Measurements from ENCODE around the gene PLCH1.

The PLCH1 gene

DNA sequence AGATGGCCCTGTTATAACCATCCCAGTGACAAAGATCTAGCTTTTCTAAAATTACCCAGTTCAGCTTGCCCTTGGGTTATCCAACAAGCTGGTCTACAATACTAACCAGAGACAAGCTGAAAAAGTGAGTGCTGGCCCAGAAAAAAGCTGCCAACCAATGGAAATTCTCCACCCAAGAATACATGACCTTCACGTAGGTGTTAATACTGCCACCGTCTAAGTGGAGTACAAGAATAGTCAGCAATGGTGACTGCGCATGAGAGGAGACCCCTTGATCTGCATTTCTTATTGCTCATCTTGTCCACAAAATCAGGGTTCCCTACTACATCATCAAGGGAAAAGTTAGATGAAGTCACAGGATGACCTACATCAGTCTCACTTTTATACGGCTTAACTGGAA, 15.8 kb upstream of the PLCH1 start:
- no peaks in the 10 kb centered on the region for H3K9me3 ChIP-seq (ENCODE audit: control insufficient read depth, insufficient read depth, low read length)

DNA sequence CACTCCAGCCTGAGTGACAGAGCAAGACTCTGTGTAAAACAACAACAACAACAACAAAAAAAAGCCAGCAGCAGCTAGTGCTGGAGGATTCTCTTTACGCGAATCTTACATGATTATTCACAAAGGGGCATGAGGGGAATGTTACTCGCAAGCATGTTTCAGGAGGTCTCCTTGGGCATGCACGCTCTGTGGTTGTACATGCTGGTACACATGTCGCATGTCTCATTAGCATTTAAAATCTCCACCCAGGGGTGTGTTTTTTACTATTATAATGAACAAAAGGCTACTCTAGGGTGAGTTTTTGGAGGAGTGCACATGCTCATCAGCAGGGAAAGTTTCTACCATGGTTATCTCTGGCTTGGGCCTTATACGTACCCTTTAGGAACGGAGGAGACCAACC, 12.7 kb upstream of the PLCH1 start:
- no peaks in the 10 kb centered on the region for H3K79me2 ChIP-seq (ENCODE audit: control insufficient read depth, low read length)
- H3K9me3 ChIP-seq (ENCODE audit: control insufficient read depth, insufficient read depth, low read length) = no peaks in the 10 kb centered on the region
- H3K27me3 ChIP-seq (ENCODE audit: control insufficient read depth, low read length) = no peaks in the 10 kb centered on the region
- TF ChIP-seq, protein P1, sequence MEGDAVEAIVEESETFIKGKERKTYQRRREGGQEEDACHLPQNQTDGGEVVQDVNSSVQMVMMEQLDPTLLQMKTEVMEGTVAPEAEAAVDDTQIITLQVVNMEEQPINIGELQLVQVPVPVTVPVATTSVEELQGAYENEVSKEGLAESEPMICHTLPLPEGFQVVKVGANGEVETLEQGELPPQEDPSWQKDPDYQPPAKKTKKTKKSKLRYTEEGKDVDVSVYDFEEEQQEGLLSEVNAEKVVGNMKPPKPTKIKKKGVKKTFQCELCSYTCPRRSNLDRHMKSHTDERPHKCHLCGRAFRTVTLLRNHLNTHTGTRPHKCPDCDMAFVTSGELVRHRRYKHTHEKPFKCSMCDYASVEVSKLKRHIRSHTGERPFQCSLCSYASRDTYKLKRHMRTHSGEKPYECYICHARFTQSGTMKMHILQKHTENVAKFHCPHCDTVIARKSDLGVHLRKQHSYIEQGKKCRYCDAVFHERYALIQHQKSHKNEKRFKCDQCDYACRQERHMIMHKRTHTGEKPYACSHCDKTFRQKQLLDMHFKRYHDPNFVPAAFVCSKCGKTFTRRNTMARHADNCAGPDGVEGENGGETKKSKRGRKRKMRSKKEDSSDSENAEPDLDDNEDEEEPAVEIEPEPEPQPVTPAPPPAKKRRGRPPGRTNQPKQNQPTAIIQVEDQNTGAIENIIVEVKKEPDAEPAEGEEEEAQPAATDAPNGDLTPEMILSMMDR (IDR thresholded peaks at IDR 0.05; ENCODE audit: low read depth, low read length, poor library complexity, severe bottlenecking) = no peak
- no peak for TF ChIP-seq EZH2phosphoT487 (IDR thresholded peaks at IDR 0.05; ENCODE audit: borderline replicate concordance, low read length)
- no peak overlapping the region for H3K4me2 ChIP-seq (ENCODE audit: low read length)
- H3K9me2 ChIP-seq (replicated peaks; ENCODE audit: control insufficient read depth, low read length) = no peaks in the 10 kb centered on the region
- no peak overlapping the region for H3K27ac ChIP-seq (ENCODE audit: low read depth, low read length)
- no peaks in the 10 kb centered on the region for H3F3A ChIP-seq (ENCODE audit: control insufficient read depth, insufficient read depth)
- H4K20me1 ChIP-seq (ENCODE audit: control insufficient read depth, insufficient read depth, low read depth, low read length) = no peaks in the 10 kb centered on the region
- no peaks in the 10 kb centered on the region for H3K36me3 ChIP-seq (ENCODE audit: control insufficient read depth, low read length)
- H3K4me3 ChIP-seq (ENCODE audit: low read length) = no peak overlapping the region
- no peaks in the 10 kb centered on the region for H3K4me1 ChIP-seq (ENCODE audit: control insufficient read depth, low read length)

More for the DNA sequence above, 15.8 kb upstream of the PLCH1 start:
- TF ChIP-seq, protein P1 (IDR thresholded peaks at IDR 0.05; ENCODE audit: low read depth, low read length, poor library complexity, severe bottlenecking) = no peak
- TF ChIP-seq EZH2phosphoT487 (IDR thresholded peaks at IDR 0.05; ENCODE audit: borderline replicate concordance, low read length) = no peak
- Histone ChIP-seq H3K27ac (ENCODE audit: low read depth, low read length) (no peak overlapping the region), H3K4me1 (ENCODE audit: control insufficient read depth, low read length) (no peaks in the 10 kb centered on the region), H3K36me3 (ENCODE audit: control insufficient read depth, low read length) (no peaks in the 10 kb centered on the region), H3K9me2 (replicated peaks; ENCODE audit: control insufficient read depth, low read length) (no peaks in the 10 kb centered on the region), H3K4me3 (ENCODE audit: low read length) (no peak overlapping the region), H3K27me3 (ENCODE audit: control insufficient read depth, low read length) (no peaks in the 10 kb centered on the region), H3K79me2 (ENCODE audit: control insufficient read depth, low read length) (no peaks in the 10 kb centered on the region), H4K20me1 (ENCODE audit: control insufficient read depth, insufficient read depth, low read depth, low read length) (no peaks in the 10 kb centered on the region), H3K4me2 (ENCODE audit: low read length) (no peak overlapping the region), H3F3A (ENCODE audit: control insufficient read depth, insufficient read depth) (no peaks in the 10 kb centered on the region)

- H3K4me2 ChIP-seq (ENCODE audit: low read length) = no peak overlapping the region
- no peaks in the 10 kb centered on the region for H3K79me2 ChIP-seq (ENCODE audit: control insufficient read depth, low read length)
- TF ChIP-seq, protein P1 (IDR thresholded peaks at IDR 0.05; ENCODE audit: low read depth, low read length, poor library complexity, severe bottlenecking) = peak; percentile 72
- TF ChIP-seq EZH2phosphoT487 (IDR thresholded peaks at IDR 0.05; ENCODE audit: borderline replicate concordance, low read length) = no peak
Measured at GRCh38 chr3:155753038-155753639, 8.3 kb upstream of the PLCH1 start.

More at GRCh38 chr3:155753038-155753639, 8.3 kb upstream of the PLCH1 start:
- Histone ChIP-seq H3K4me3 (ENCODE audit: low read length) (no peak overlapping the region), H4K20me1 (ENCODE audit: control insufficient read depth, insufficient read depth, low read depth, low read length) (no peaks in the 10 kb centered on the region), H3K36me3 (ENCODE audit: control insufficient read depth, low read length) (no peaks in the 10 kb centered on the region), H3K9me3 (ENCODE audit: control insufficient read depth, insufficient read depth, low read length) (no peaks in the 10 kb centered on the region), H3K27me3 (ENCODE audit: control insufficient read depth, low read length) (peaks cover 11% of the 10 kb centered on the region), H3F3A (ENCODE audit: control insufficient read depth, insufficient read depth) (no peaks in the 10 kb centered on the region), H3K27ac (ENCODE audit: low read depth, low read length) (no peak overlapping the region), H3K9me2 (replicated peaks; ENCODE audit: control insufficient read depth, low read length) (no peaks in the 10 kb centered on the region), H3K4me1 (ENCODE audit: control insufficient read depth, low read length) (no peaks in the 10 kb centered on the region)
